ENCODE results near the gene MAJIN. TPM values are rescaled to one million over a fixed set of nuclear protein-coding genes. Genes with fewer than 3 reads are reported as not detected.

Gene MAJIN
- total RNA-seq, 2 donors from 2014 or later = not detected

DNA sequence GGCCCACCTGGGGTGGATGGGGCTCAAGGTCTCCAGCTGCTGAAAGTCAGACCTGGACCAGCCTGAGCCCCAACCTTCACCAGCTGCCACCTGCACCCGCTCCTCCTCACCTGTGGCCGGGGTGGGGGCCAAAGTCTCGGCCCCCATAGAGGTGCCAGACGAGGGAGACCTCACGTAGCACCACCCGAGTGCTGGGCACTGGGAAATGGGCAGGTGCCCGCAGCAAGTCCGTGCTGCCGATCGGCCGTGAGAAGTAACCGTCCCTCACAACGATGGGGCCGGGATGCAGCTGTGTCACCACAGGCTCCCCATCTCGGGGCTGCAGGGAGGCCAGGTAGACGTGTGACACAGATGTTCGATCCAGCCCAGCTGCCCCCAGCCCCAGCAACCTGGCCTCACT lies 71.1 kb downstream of the MAJIN start:
- Histone ChIP-seq H3K9me3 (no peaks in the 10 kb centered on the region), H3K27me3 (replicated peaks; ENCODE audit: insufficient read depth) (no peaks in the 10 kb centered on the region), H3K36me3 (peaks cover 62% of the 10 kb centered on the region), H3K4me1 (ENCODE audit: control insufficient read depth in 1 of 2, low read depth in 2 of 2) (no peaks in the 10 kb centered on the region), H3K27ac (no peak overlapping the region), H3K4me3 (no peak overlapping the region)
- TF ChIP-seq, protein P1, sequence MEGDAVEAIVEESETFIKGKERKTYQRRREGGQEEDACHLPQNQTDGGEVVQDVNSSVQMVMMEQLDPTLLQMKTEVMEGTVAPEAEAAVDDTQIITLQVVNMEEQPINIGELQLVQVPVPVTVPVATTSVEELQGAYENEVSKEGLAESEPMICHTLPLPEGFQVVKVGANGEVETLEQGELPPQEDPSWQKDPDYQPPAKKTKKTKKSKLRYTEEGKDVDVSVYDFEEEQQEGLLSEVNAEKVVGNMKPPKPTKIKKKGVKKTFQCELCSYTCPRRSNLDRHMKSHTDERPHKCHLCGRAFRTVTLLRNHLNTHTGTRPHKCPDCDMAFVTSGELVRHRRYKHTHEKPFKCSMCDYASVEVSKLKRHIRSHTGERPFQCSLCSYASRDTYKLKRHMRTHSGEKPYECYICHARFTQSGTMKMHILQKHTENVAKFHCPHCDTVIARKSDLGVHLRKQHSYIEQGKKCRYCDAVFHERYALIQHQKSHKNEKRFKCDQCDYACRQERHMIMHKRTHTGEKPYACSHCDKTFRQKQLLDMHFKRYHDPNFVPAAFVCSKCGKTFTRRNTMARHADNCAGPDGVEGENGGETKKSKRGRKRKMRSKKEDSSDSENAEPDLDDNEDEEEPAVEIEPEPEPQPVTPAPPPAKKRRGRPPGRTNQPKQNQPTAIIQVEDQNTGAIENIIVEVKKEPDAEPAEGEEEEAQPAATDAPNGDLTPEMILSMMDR (IDR thresholded peaks at IDR 0.05) = no peak
- DNase-seq (ENCODE audit: low spot score) = no peak
- no peak for ATAC-seq (ENCODE audit: insufficient number of reproducible peaks, low FRiP score, low read depth)

DNA sequence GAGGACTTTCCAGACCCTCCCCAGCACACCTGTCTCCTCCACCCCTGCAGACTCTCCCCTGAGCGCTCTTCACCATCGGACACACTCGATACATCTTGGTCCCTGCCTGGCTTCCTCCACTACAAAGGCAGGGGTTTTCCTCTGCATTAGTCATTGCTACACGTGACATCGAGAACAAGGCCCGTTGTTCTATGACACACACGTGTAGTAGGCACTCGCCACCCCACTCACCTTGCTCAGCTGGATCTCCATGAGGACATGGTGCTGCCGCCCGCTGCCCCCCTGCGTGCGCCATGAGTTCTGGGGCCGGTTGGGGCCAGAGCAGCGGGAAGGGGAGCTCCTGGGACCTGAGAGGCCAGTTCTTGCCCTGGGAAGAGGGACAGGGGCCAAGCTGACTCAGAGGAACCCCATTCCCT lies 71.6 kb downstream of the MAJIN start:
- no peaks in the 10 kb centered on the region for H3K9me3 ChIP-seq
- ATAC-seq (ENCODE audit: insufficient number of reproducible peaks, low FRiP score, low read depth) = no peak
- DNase-seq (ENCODE audit: low spot score) = no peak
- TF ChIP-seq, protein P1 (IDR thresholded peaks at IDR 0.05) = no peak
- H3K36me3 ChIP-seq = peaks cover 57% of the 10 kb centered on the region
- no peaks in the 10 kb centered on the region for H3K27me3 ChIP-seq (replicated peaks; ENCODE audit: insufficient read depth)
- no peaks in the 10 kb centered on the region for H3K4me1 ChIP-seq (ENCODE audit: control insufficient read depth in 1 of 2, low read depth in 2 of 2)
- no peak overlapping the region for H3K4me3 ChIP-seq
- H3K27ac ChIP-seq = no peak overlapping the region

DNA sequence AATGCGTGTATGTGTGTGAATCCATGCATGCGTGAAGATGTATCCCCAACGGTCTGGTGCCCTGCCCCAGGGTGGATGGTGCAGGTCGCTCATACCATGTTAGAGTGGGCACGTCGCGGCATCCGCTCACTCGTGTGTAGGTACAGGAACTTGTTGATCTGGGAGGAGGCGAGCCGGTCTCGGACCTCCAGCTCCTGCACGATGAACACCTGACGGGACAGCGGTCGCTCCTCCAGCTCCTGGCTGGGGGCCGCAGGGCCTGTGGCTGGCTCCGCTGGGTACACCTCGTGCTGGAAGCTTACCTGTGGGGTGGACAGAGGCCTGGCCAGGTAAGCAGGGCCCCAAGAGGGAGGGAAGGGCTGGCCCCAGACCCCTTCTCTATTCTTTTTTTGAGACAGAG lies 73.4 kb downstream of the MAJIN start:
- no peaks in the 10 kb centered on the region for H3K27me3 ChIP-seq (replicated peaks; ENCODE audit: insufficient read depth)
- no peaks in the 10 kb centered on the region for H3K4me1 ChIP-seq (ENCODE audit: control insufficient read depth in 1 of 2, low read depth in 2 of 2)
- no peak for ATAC-seq (ENCODE audit: insufficient number of reproducible peaks, low FRiP score, low read depth)
- no peak for DNase-seq (ENCODE audit: low spot score)
- peaks cover 49% of the 10 kb centered on the region for H3K36me3 ChIP-seq
- TF ChIP-seq, protein P1 (IDR thresholded peaks at IDR 0.05) = no peak
- no peaks in the 10 kb centered on the region for H3K9me3 ChIP-seq
- H3K4me3 ChIP-seq = no peak overlapping the region
- H3K27ac ChIP-seq = no peak overlapping the region

DNA sequence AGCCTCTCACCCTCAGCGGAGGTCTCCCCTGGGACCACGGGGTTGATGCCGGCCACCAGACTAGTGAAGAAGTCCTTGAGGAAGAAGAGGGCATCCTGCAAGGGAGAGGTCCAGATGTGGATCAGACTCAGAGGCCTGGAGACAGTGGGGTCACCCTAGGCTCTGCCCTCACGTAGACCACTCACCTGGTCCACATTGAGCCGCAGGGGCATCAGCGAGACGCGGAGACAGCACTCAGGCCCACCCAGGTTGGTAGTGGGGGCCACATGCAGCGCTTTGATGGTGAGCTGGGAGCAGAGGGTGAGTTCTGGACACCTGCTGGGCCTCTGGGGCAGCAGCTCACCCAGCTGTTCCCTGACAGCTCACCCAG lies 73.8 kb downstream of the MAJIN start:
- no peaks in the 10 kb centered on the region for H3K9me3 ChIP-seq
- ATAC-seq (ENCODE audit: insufficient number of reproducible peaks, low FRiP score, low read depth) = no peak
- no peak for DNase-seq (ENCODE audit: low spot score)
- peaks cover 44% of the 10 kb centered on the region for H3K36me3 ChIP-seq
- H3K4me1 ChIP-seq (ENCODE audit: control insufficient read depth in 1 of 2, low read depth in 2 of 2) = no peaks in the 10 kb centered on the region
- TF ChIP-seq, protein P1 (IDR thresholded peaks at IDR 0.05) = no peak
- H3K27ac ChIP-seq = no peak overlapping the region
- H3K27me3 ChIP-seq (replicated peaks; ENCODE audit: insufficient read depth) = no peaks in the 10 kb centered on the region
- no peak overlapping the region for H3K4me3 ChIP-seq

DNA sequence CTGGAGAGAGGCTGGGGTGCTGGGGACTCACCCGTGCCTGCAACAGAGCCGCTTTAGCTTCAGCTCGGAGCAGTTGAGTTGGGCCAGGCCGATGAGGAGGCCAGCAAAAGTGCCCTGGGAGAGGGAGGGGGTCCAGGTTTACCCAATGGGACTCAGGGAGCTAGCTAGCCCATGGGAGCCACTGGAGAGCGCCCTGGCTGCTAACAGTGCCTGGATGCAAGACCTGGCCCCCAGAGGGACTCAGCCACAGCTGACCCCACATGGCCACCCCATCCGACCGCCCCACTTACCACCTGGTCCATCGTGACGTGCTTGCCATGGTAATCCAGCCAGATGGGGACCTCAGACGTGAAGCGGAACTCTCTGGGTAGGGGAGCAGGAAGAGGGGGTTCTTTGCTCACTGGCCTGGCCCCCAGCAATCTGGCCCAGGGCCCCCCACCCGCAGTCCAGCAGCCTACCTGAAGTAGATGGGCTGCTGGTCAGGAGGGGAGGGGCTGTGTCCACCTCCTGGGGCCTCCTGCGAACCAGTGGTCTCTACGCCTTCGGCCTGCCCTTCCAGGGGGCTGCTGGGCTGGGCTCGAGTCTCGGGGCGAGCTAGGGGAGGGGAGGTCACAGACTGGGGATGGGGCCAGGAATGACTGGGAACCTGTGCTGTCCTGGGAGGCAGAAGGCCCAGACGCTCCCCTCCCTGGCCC lies 74.4 kb downstream of the MAJIN start:
- H3K36me3 ChIP-seq = peaks cover 41% of the 10 kb centered on the region
- DNase-seq (ENCODE audit: low spot score) = no peak
- no peaks in the 10 kb centered on the region for H3K9me3 ChIP-seq
- no peaks in the 10 kb centered on the region for H3K27me3 ChIP-seq (replicated peaks; ENCODE audit: insufficient read depth)
- H3K4me3 ChIP-seq = no peak overlapping the region
- H3K4me1 ChIP-seq (ENCODE audit: control insufficient read depth in 1 of 2, low read depth in 2 of 2) = no peaks in the 10 kb centered on the region
- no peak overlapping the region for H3K27ac ChIP-seq
- no peak for ATAC-seq (ENCODE audit: insufficient number of reproducible peaks, low FRiP score, low read depth)
- TF ChIP-seq, protein P1 (IDR thresholded peaks at IDR 0.05) = no peak

All from thoracic aorta (tissue), 2 donors.